K562 (cell line): ENCODE results near the gene MPL. TPM values are rescaled to one million over a fixed set of nuclear protein-coding genes. Genes with fewer than 3 reads are reported as not detected.

ENCODE experiments used
- MGA ChIP-seq: fragments of 450-650 bp; IDR thresholded peaks from 2 replicates; pipeline ENCODE4 v1.6.1; 2016; ENCODE audit warnings: mild to moderate bottlenecking, moderate library complexity
- polyA plus RNA-seq, 8 experiments: library from polyadenylated mRNA; depleted of rRNA in 4 of 8; stranded (reverse) in 5 of 8; unstranded in 3 of 8; fragments of >200 nt; fragmentation: Nextera tagmentation in 2 of 8; fragmentation: Illumina TruSeq in 1 of 8; extraction: Ambion mirVana in 2 of 8; extraction: Trizol in 1 of 8; gene quantifications; 2 replicates each; pipeline versions ENCODE4 v1.2.1 to v1.2.3, GENCODE V29; 2011 to 2014; ENCODE audit warnings: inconsistent platforms in 1 of 8, missing spikeins in 1 of 8
- total RNA-seq, 7 experiments: library from RNA; depleted of rRNA in 6 of 7; stranded (reverse); fragments of >200 nt in 6 of 7; fragmentation: Illumina TruSeq in 2 of 7; extraction: Trizol in 2 of 7; gene quantifications; 2 replicates each; pipeline versions ENCODE4 v1.2.1 to v1.2.3, GENCODE V29; 2011 to 2021; ENCODE audit warnings: low replicate concordance in 1 of 7

The MPL gene
- total and polyA plus RNA-seq, 9 of the 15 experiments (the other 6 are each of a cell fraction or from before 2014, with no cell fraction given), result not detected

GRCh38 chr1:43363935-43364525 is 26.4 kb downstream of the MPL start (continued):
- no peak for TF ChIP-seq MGA
